HG03378 (cell line): ENCODE measurements around the gene GNAT3.
A peak's percentile ranks its signal among the peaks of the same experiment; 100 is the strongest.

Source experiments
- ATAC-seq: cut with Tn5 transposase; IDR thresholded peaks from one replicate; pipeline ENCODE4 v1.9.1; 2021; ENCODE audit warnings: mild to moderate bottlenecking, moderate library complexity; ENCODE audit not compliant: unreplicated experiment

The GNAT3 gene

GRCh38 chr7:80428161-80429054 is 83.5 kb downstream of the GNAT3 start:
- peak; percentile 45 for ATAC-seq

GRCh38 chr7:80427218-80427617 is 84.6 kb downstream of the GNAT3 start:
- no peak for ATAC-seq

- no peak for ATAC-seq
Measured at GRCh38 chr7:80420876-80421275, 91.0 kb downstream of the GNAT3 start.

- ATAC-seq, result no peak
Measured at GRCh38 chr7:80417211-80417793, 94.6 kb downstream of the GNAT3 start.

- ATAC-seq, result no peak
Measured at GRCh38 chr7:80415522-80415921, 96.3 kb downstream of the GNAT3 start.

- ATAC-seq, result no peak
Measured at GRCh38 chr7:80415114-80415513, 96.8 kb downstream of the GNAT3 start.

GRCh38 chr7:80414331-80414730 is 97.5 kb downstream of the GNAT3 start:
- ATAC-seq, result no peak

GRCh38 chr7:80413383-80413945 is 98.4 kb downstream of the GNAT3 start:
- ATAC-seq, result no peak

- no peak for ATAC-seq
Measured at GRCh38 chr7:80412842-80413241, 99.0 kb downstream of the GNAT3 start.

- ATAC-seq, result no peak
Measured at GRCh38 chr7:80411621-80412020, 100.2 kb downstream of the GNAT3 start.

GRCh38 chr7:80410081-80410480 is 101.8 kb downstream of the GNAT3 start:
- ATAC-seq, result no peak
